Kidney glomerular epithelial cell (primary cell): ENCODE measurements around the gene ASPHD2.
"Not testable (repeated sequence)": the region's sequence is repeated elsewhere in the genome, so short reads cannot be mapped to it uniquely, and the experiment has no call there.

Source experiments
- DNase-seq: peaks from one replicate; lab custom pipeline; 2025; lab: John Stamatoyannopoulos, UW

Gene ASPHD2

GRCh38 chr22:26428515-26429457 lies at the start of gene ASPHD2:
Gene ASPHD2 (plus strand): TSS chr22:26429260. CDS start chr22:26433616, 4,356 bp downstream.
- DNase-seq, result peak; percentile 61

GRCh38 chr22:26380072-26380830 lies 48.8 kb upstream of the ASPHD2 start:
- DNase-seq, result no peak

GRCh38 chr22:26382782-26383181 lies 46.3 kb upstream of the ASPHD2 start:
- no peak for DNase-seq

GRCh38 chr22:26383968-26384556 lies 45.0 kb upstream of the ASPHD2 start:
- no peak for DNase-seq

GRCh38 chr22:26385164-26385563 lies 43.9 kb upstream of the ASPHD2 start:
- no peak for DNase-seq

- no peak for DNase-seq
These were observed 39.9 kb upstream of the ASPHD2 start for GRCh38 chr22:26389125-26389524.

GRCh38 chr22:26391091-26391490 lies 38.0 kb upstream of the ASPHD2 start:
- no peak for DNase-seq

GRCh38 chr22:26391623-26392022 lies 37.4 kb upstream of the ASPHD2 start:
- no peak for DNase-seq

GRCh38 chr22:26393929-26394328 lies 35.1 kb upstream of the ASPHD2 start:
- DNase-seq, result no peak

- no peak for DNase-seq
These were observed 34.3 kb upstream of the ASPHD2 start for GRCh38 chr22:26394777-26395176.

- DNase-seq, result no peak
These were observed 33.1 kb upstream of the ASPHD2 start for GRCh38 chr22:26395926-26396325.

GRCh38 chr22:26398741-26399153 lies 30.3 kb upstream of the ASPHD2 start:
- DNase-seq, result peak; percentile 20

GRCh38 chr22:26399289-26399688 lies 29.8 kb upstream of the ASPHD2 start:
- no peak for DNase-seq

- DNase-seq, result no peak
These were observed 27.3 kb upstream of the ASPHD2 start for GRCh38 chr22:26401726-26402125.

- no peak for DNase-seq
These were observed 24.1 kb upstream of the ASPHD2 start for GRCh38 chr22:26404851-26405421.

GRCh38 chr22:26406118-26406517 lies 22.9 kb upstream of the ASPHD2 start:
- no peak for DNase-seq

GRCh38 chr22:26408562-26409220 lies 20.4 kb upstream of the ASPHD2 start:
- not testable (repeated sequence) for DNase-seq

GRCh38 chr22:26409719-26410335 lies 19.2 kb upstream of the ASPHD2 start:
- DNase-seq, result no peak

- DNase-seq, result no peak
These were observed 18.7 kb upstream of the ASPHD2 start for GRCh38 chr22:26410386-26410785.

- DNase-seq, result no peak
These were observed 14.7 kb upstream of the ASPHD2 start for GRCh38 chr22:26414347-26414746.

- DNase-seq, result no peak
These were observed 12.8 kb upstream of the ASPHD2 start for GRCh38 chr22:26416256-26416655.
